Uterus (tissue), 2 donors: ENCODE data around the gene CADPS2.

Experiments
- POLR2A ChIP-seq, 2 donors: fragments of 450-650 bp; IDR thresholded peaks; one replicate each; pipeline ENCODE4 v1.6.1; 2016; ENCODE audit warnings: antibody characterized with exemption in 2 of 2, mild to moderate bottlenecking in 1 of 2, moderate library complexity in 1 of 2
- TF ChIP-seq, protein P1 (sequence below), 4 experiments: fragments of 200-600 bp in 2 of 4; fragments of 450-650 bp in 2 of 4; sonication (generic) in 2 of 4; IDR thresholded peaks; one replicate each; pipeline ENCODE4 v1.5.1; 2016 to 2019; ENCODE audit warnings: antibody characterized with exemption in 4 of 4, mild to moderate bottlenecking in 2 of 4, moderate library complexity in 1 of 4

GRCh38 chr7:122717356-122718089, 168.7 kb downstream of the CADPS2 start:
- TF ChIP-seq, protein P1, sequence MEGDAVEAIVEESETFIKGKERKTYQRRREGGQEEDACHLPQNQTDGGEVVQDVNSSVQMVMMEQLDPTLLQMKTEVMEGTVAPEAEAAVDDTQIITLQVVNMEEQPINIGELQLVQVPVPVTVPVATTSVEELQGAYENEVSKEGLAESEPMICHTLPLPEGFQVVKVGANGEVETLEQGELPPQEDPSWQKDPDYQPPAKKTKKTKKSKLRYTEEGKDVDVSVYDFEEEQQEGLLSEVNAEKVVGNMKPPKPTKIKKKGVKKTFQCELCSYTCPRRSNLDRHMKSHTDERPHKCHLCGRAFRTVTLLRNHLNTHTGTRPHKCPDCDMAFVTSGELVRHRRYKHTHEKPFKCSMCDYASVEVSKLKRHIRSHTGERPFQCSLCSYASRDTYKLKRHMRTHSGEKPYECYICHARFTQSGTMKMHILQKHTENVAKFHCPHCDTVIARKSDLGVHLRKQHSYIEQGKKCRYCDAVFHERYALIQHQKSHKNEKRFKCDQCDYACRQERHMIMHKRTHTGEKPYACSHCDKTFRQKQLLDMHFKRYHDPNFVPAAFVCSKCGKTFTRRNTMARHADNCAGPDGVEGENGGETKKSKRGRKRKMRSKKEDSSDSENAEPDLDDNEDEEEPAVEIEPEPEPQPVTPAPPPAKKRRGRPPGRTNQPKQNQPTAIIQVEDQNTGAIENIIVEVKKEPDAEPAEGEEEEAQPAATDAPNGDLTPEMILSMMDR (IDR thresholded peaks at IDR 0.05): no peak
- TF ChIP-seq POLR2A (IDR thresholded peaks at IDR 0.05): no peak
